Erythroblast (primary cell): ENCODE results near the gene CLRN2.

Source experiments
- DNase-seq, 2 experiments: peaks; one replicate each; lab custom pipeline; 2025; lab: John Stamatoyannopoulos, UW
- GATA1 ChIP-seq: IDR thresholded peaks from 2 replicates; pipeline ENCODE4 v1.6.1; 2011; ENCODE audit warnings: low read depth, mild to moderate bottlenecking, control low read depth, low read length, moderate library complexity
- POLR2A ChIP-seq: IDR thresholded peaks from 2 replicates; pipeline ENCODE4 v1.6.1; 2011; ENCODE audit warnings: mild to moderate bottlenecking, low read length

Gene CLRN2

GRCh38 chr4:17514865-17515264 lies at the start of gene CLRN2:
TSS of gene CLRN2 (plus strand) at chr4:17515165. CDS start at chr4:17515267, 102 bp downstream.
- DNase-seq, result no peak

GRCh38 chr4:17468619-17469221 lies 46.2 kb upstream of the CLRN2 start:
- TF ChIP-seq GATA1, result no peak
- no peak for TF ChIP-seq POLR2A
- peak; percentile 54 to 65 for DNase-seq

More at GRCh38 chr4:17514865-17515264, at the start of gene CLRN2:
- TF ChIP-seq GATA1, result no peak
- TF ChIP-seq POLR2A, result no peak

- no peak for TF ChIP-seq POLR2A
- TF ChIP-seq GATA1, result no peak
- DNase-seq, result no peak
Measured at GRCh38 chr4:17469931-17470674, 44.9 kb upstream of the CLRN2 start.

- TF ChIP-seq POLR2A, result no peak
- no peak for TF ChIP-seq GATA1
- no peak for DNase-seq
Measured at GRCh38 chr4:17475481-17475880, 39.5 kb upstream of the CLRN2 start.

GRCh38 chr4:17476853-17477252 lies 38.1 kb upstream of the CLRN2 start:
- TF ChIP-seq GATA1 (no peak), POLR2A (no peak)
- DNase-seq, result no peak

- no peak for DNase-seq
- TF ChIP-seq GATA1 (no peak), POLR2A (no peak)
Measured at GRCh38 chr4:17477774-17478472, 37.0 kb upstream of the CLRN2 start.

- TF ChIP-seq POLR2A, result no peak
- TF ChIP-seq GATA1, result no peak
- DNase-seq, result no peak
Measured at GRCh38 chr4:17480210-17480927, 34.6 kb upstream of the CLRN2 start.

GRCh38 chr4:17480955-17481354 lies 34.0 kb upstream of the CLRN2 start:
- TF ChIP-seq GATA1 (no peak), POLR2A (no peak)
- no peak for DNase-seq

- no peak for DNase-seq
- TF ChIP-seq GATA1, result no peak
- TF ChIP-seq POLR2A, result no peak
Measured at GRCh38 chr4:17482716-17483115, 32.2 kb upstream of the CLRN2 start.

- TF ChIP-seq POLR2A, result no peak
- TF ChIP-seq GATA1, result no peak
- DNase-seq, result no peak
Measured at GRCh38 chr4:17489123-17489522, 25.8 kb upstream of the CLRN2 start.

- DNase-seq, result no peak
- TF ChIP-seq POLR2A (no peak), GATA1 (no peak)
Measured at GRCh38 chr4:17489721-17490120, 25.2 kb upstream of the CLRN2 start.

- TF ChIP-seq POLR2A (no peak), GATA1 (no peak)
- DNase-seq, result no peak
Measured at GRCh38 chr4:17490575-17491059, 24.3 kb upstream of the CLRN2 start.

GRCh38 chr4:17491196-17491595 lies 23.8 kb upstream of the CLRN2 start:
- no peak for DNase-seq
- TF ChIP-seq POLR2A (no peak), GATA1 (no peak)
